C4-2B (cell line): ENCODE data around the gene CCND1.

Source experiments
- ZFX ChIP-seq: fragments of 450-650 bp; IDR thresholded peaks from 2 replicates; pipeline ENCODE4 v1.6.1; 2017
- TF ChIP-seq, protein P1 (sequence below): fragments of 450-650 bp; conservative IDR thresholded peaks from 2 replicates; pipeline ENCODE4 v1.5.1; 2017; ENCODE audit warnings: mild to moderate bottlenecking

- TF ChIP-seq, protein P1, sequence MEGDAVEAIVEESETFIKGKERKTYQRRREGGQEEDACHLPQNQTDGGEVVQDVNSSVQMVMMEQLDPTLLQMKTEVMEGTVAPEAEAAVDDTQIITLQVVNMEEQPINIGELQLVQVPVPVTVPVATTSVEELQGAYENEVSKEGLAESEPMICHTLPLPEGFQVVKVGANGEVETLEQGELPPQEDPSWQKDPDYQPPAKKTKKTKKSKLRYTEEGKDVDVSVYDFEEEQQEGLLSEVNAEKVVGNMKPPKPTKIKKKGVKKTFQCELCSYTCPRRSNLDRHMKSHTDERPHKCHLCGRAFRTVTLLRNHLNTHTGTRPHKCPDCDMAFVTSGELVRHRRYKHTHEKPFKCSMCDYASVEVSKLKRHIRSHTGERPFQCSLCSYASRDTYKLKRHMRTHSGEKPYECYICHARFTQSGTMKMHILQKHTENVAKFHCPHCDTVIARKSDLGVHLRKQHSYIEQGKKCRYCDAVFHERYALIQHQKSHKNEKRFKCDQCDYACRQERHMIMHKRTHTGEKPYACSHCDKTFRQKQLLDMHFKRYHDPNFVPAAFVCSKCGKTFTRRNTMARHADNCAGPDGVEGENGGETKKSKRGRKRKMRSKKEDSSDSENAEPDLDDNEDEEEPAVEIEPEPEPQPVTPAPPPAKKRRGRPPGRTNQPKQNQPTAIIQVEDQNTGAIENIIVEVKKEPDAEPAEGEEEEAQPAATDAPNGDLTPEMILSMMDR, result no peak
- no peak for TF ChIP-seq ZFX
These were observed 41.5 kb upstream of the CCND1 start for GRCh38 chr11:69599502-69599901.
